H1 (cell line): ENCODE data around the gene NMU. TPM values are rescaled to one million over a fixed set of nuclear protein-coding genes. Genes with fewer than 3 reads are reported as not detected.
A peak's percentile ranks its signal among the peaks of the same experiment; 100 is the strongest.

Experiments
- CTCF ChIA-PET: fragments of 300-600 bp; sonication (Branson Sonifier 250); formaldehyde crosslinking; loops from one replicate; lab custom pipeline; 2021; ENCODE audit not compliant: partially characterized antibody; lab: Charles Lee
- POLR2A ChIA-PET: fragments of 300-600 bp; sonication (Branson Sonifier 250); formaldehyde crosslinking; loops from one replicate; lab custom pipeline; 2021; ENCODE audit warnings: inconsistent platforms; ENCODE audit not compliant: partially characterized antibody; lab: Charles Lee
- DNase-seq, 2 experiments: peaks; one replicate each; pipeline versions ENCODE4 v3.0.0 to v3.0.0-alpha.2; 2010 to 2022; ENCODE audit warnings: low spot score in 2 of 2, low read depth in 1 of 2, mixed read lengths in 1 of 2
- FAIRE-seq: peaks from 2 replicates; lab custom pipeline; 2011; peaks lifted over from hg19 to GRCh38; lab: Jason Lieb, UNC
- H2AFZ ChIP-seq: 2 replicates; pipeline ENCODE4 v1.8.1; 2012; ENCODE audit warnings: low read length, inconsistent platforms
- H2AK5ac ChIP-seq: 2 replicates; pipeline ENCODE4 v1.6.1; 2013; ENCODE audit warnings: low read depth, low read length
- H2BK120ac ChIP-seq: replicated peaks from 2 replicates; pipeline ENCODE3; 2013; ENCODE audit warnings: low read depth, low read length, inconsistent platforms
- H2BK12ac ChIP-seq: 2 replicates; pipeline ENCODE4 v1.6.1; 2013; ENCODE audit warnings: low read depth, low read length
- H2BK15ac ChIP-seq: 2 replicates; pipeline ENCODE4 v1.6.1; 2013; ENCODE audit warnings: low read length
- H2BK20ac ChIP-seq: 2 replicates; pipeline ENCODE4 v1.6.1; 2013; ENCODE audit warnings: low read length
- H2BK5ac ChIP-seq: 2 replicates; pipeline ENCODE4 v1.6.1; 2013; ENCODE audit warnings: low read depth, low read length
- H3K14ac ChIP-seq: 2 replicates; pipeline ENCODE4 v1.6.1; 2013; ENCODE audit warnings: inconsistent platforms; ENCODE audit not compliant: insufficient read length
- H3K18ac ChIP-seq: 2 replicates; pipeline ENCODE4 v1.6.1; 2013; ENCODE audit warnings: low read length; ENCODE audit errors: extremely low read depth
- H3K23ac ChIP-seq: 2 replicates; pipeline ENCODE4 v1.6.1; 2013; ENCODE audit warnings: inconsistent platforms; ENCODE audit not compliant: insufficient read length
- H3K23me2 ChIP-seq: 2 replicates; pipeline ENCODE4 v1.6.1; 2013; ENCODE audit warnings: low read depth, low read length
- H3K27ac ChIP-seq: 2 replicates; pipeline ENCODE4 v1.6.1; 2011; ENCODE audit warnings: low read depth, low read length, inconsistent platforms
- H3K27me3 ChIP-seq, 4 experiments: replicated peaks in 1 of 4; 1 replicate in 1 of 4; 2 replicates in 3 of 4; pipeline versions ENCODE4 v1.6.1 to v1.8.1; 2011 to 2013; ENCODE audit warnings: low read length in 3 of 4, mild to moderate bottlenecking in 3 of 4, inconsistent platforms in 2 of 4, mixed read lengths in 2 of 4, moderate library complexity in 1 of 4; ENCODE audit not compliant: control insufficient read depth in 3 of 4, insufficient read depth in 3 of 4; ENCODE audit errors: extremely low read depth in 1 of 4
- H3K36me3 ChIP-seq, 4 experiments: 2 replicates each; pipeline versions ENCODE4 v1.6.1 to v1.8.1; 2011 to 2013; ENCODE audit warnings: mild to moderate bottlenecking in 4 of 4, low read length in 3 of 4, moderate library complexity in 2 of 4, control low read depth in 1 of 4, inconsistent platforms in 1 of 4; ENCODE audit not compliant: insufficient read depth in 4 of 4, control insufficient read depth in 2 of 4
- H3K4ac ChIP-seq: replicated peaks from 2 replicates; pipeline ENCODE3; 2013; ENCODE audit warnings: low read length, low read depth, mixed read lengths, inconsistent platforms; ENCODE audit not compliant: insufficient read length
- H3K4me1 ChIP-seq, 4 experiments: replicated peaks in 1 of 4; 1 replicate in 1 of 4; 2 replicates in 3 of 4; pipeline versions ENCODE4 v1.6.1 to v1.8.1; 2011 to 2013; ENCODE audit warnings: low read length in 3 of 4, inconsistent platforms in 2 of 4, mixed read lengths in 1 of 4; ENCODE audit not compliant: insufficient read depth in 4 of 4, control insufficient read depth in 3 of 4
- H3K4me2 ChIP-seq, 2 experiments: 2 replicates each; pipeline versions ENCODE4 v1.6.1 to v1.8.1; 2011 to 2013; ENCODE audit warnings: low read depth in 2 of 2, low read length in 2 of 2, control low read depth in 1 of 2, inconsistent platforms in 1 of 2, mild to moderate bottlenecking in 1 of 2; ENCODE audit not compliant: insufficient read depth in 1 of 2
- H3K4me3 ChIP-seq, 4 experiments: fragments of 200-600, 300-600 bp in 1 of 4; sonication (generic), shearing (Covaris generic), sonication (Bioruptor Twin) in 1 of 4; 2 replicates each; pipeline versions ENCODE4 v1.5.1 to v1.8.1; 2011 to 2016; ENCODE audit warnings: low read length in 4 of 4, low read depth in 3 of 4, control low read depth in 2 of 4, inconsistent platforms in 2 of 4, mild to moderate bottlenecking in 2 of 4, mixed read lengths in 1 of 4, moderate library complexity in 1 of 4; ENCODE audit not compliant: insufficient read depth in 2 of 4; ENCODE audit errors: extremely low read depth in 1 of 4
- H3K56ac ChIP-seq: replicated peaks from 2 replicates; pipeline ENCODE3; 2013; ENCODE audit warnings: low read depth, mild to moderate bottlenecking, mixed read lengths, low read length, inconsistent platforms; ENCODE audit not compliant: insufficient read length
- H3K79me1 ChIP-seq: 2 replicates; pipeline ENCODE4 v1.6.1; 2013; ENCODE audit warnings: low read depth, low read length, control low read depth
- H3K79me2 ChIP-seq, 2 experiments: 2 replicates each; pipeline versions ENCODE4 v1.6.1 to v1.8.1; 2012 to 2013; ENCODE audit warnings: low read length in 2 of 2, mild to moderate bottlenecking in 2 of 2, inconsistent platforms in 1 of 2; ENCODE audit not compliant: insufficient read depth in 2 of 2, control insufficient read depth in 1 of 2
- H3K9ac ChIP-seq, 4 experiments: replicated peaks in 1 of 4; 1 replicate in 1 of 4; 2 replicates in 3 of 4; pipeline versions ENCODE4 v1.6.1 to v1.8.1; 2011 to 2013; ENCODE audit warnings: low read depth in 3 of 4, low read length in 3 of 4, control low read depth in 2 of 4, mild to moderate bottlenecking in 2 of 4, moderate library complexity in 2 of 4, inconsistent platforms in 1 of 4; ENCODE audit errors: extremely low read depth in 1 of 4
- H3K9me3 ChIP-seq, 2 experiments: 2 replicates each; pipeline versions ENCODE4 v1.6.1 to v1.8.1; 2012 to 2013; ENCODE audit warnings: mild to moderate bottlenecking in 2 of 2, moderate library complexity in 2 of 2, control low read depth in 1 of 2, inconsistent platforms in 1 of 2, low read depth in 1 of 2, low read length in 1 of 2, mixed read lengths in 1 of 2; ENCODE audit not compliant: insufficient read depth in 2 of 2
- H4K20me1 ChIP-seq, 2 experiments: replicated peaks in 1 of 2; 2 replicates each; pipeline versions ENCODE3 to v1.8.1; 2011 to 2013; ENCODE audit warnings: inconsistent platforms in 2 of 2, low read length in 2 of 2, mild to moderate bottlenecking in 1 of 2; ENCODE audit not compliant: insufficient read depth in 2 of 2, control insufficient read depth in 1 of 2
- H4K5ac ChIP-seq: 2 replicates; pipeline ENCODE4 v1.6.1; 2013; ENCODE audit warnings: low read length, low read depth, mixed read lengths, inconsistent platforms; ENCODE audit not compliant: insufficient read length
- H4K8ac ChIP-seq: 2 replicates; pipeline ENCODE4 v1.8.0; 2013; ENCODE audit warnings: mild to moderate bottlenecking, moderate library complexity, low read length, inconsistent platforms; ENCODE audit not compliant: insufficient read depth; ENCODE audit errors: extremely low read depth
- H4K91ac ChIP-seq: replicated peaks from 2 replicates; pipeline ENCODE3; 2013; ENCODE audit warnings: low read length, mixed read lengths, inconsistent platforms; ENCODE audit not compliant: insufficient read length
- CEBPB ChIP-seq: IDR thresholded peaks from 2 replicates; pipeline ENCODE4 v1.6.1; 2012; ENCODE audit warnings: low read depth, low read length
- EZH2 ChIP-seq: fragments of 200-600 bp; sonication (generic); IDR thresholded peaks from 2 replicates; pipeline ENCODE4 v1.7.1; 2012; ENCODE audit warnings: low read depth, mild to moderate bottlenecking, moderate library complexity, low read length, inconsistent platforms; ENCODE audit not compliant: severe bottlenecking
- GABPA ChIP-seq: IDR thresholded peaks from 2 replicates; pipeline ENCODE4 v1.6.1; 2011; ENCODE audit warnings: mild to moderate bottlenecking, low read length, moderate library complexity, borderline replicate concordance; ENCODE audit not compliant: insufficient read depth
- GTF2F1 ChIP-seq: IDR thresholded peaks from 2 replicates; pipeline ENCODE4 v1.6.1; 2012; ENCODE audit warnings: low read depth, low read length, improper control_type of control experiment, borderline replicate concordance
- HDAC2 ChIP-seq, 2 experiments: fragments of 300-600 bp in 1 of 2; sonication (generic) in 1 of 2; IDR thresholded peaks; 2 replicates each; pipeline ENCODE4 v1.6.1; 2011 to 2012; ENCODE audit warnings: low read depth in 2 of 2, low read length in 2 of 2, mild to moderate bottlenecking in 2 of 2, moderate library complexity in 2 of 2, borderline replicate concordance in 1 of 2, inconsistent platforms in 1 of 2
- NANOG ChIP-seq: IDR thresholded peaks from 2 replicates; pipeline ENCODE4 v1.6.1; 2011; ENCODE audit warnings: low read length, low read depth, mild to moderate bottlenecking, inconsistent platforms; ENCODE audit not compliant: insufficient read depth, poor library complexity, severe bottlenecking
- SIRT6 ChIP-seq: IDR thresholded peaks from one replicate; pipeline ENCODE4 v1.7.1; 2012; ENCODE audit warnings: low read length, inconsistent platforms
- WGBS, 2 experiments: shearing (Covaris generic) in 1 of 2; methylation state at CpG; one replicate each; pipeline versions ENCODE4 v1.1.6 to v1.1.7; 2013 to 2015; ENCODE audit warnings: low lambda C conversion rate in 2 of 2, mixed read lengths in 2 of 2, inconsistent platforms in 1 of 2, low coverage in 1 of 2, missing lambda C conversion rate in 1 of 2; ENCODE audit not compliant: insufficient replicate concordance in 2 of 2, insufficient coverage in 1 of 2, insufficient read length in 1 of 2; ENCODE audit errors: extremely low coverage in 1 of 2, missing lambda C conversion rate in 1 of 2; 5-methylcytosine and 5-hydroxymethylcytosine counted together
- polyA plus RNA-seq, 7 experiments: library from polyadenylated mRNA; depleted of rRNA in 3 of 7; stranded (reverse) in 5 of 7; unstranded in 2 of 7; fragments of >200 nt in 5 of 7; fragments of 200-250 nt in 2 of 7; gene quantifications; 1 replicate in 5 of 7; 2 replicates in 1 of 7; 4 replicates in 1 of 7; pipeline versions ENCODE4 v1.2.1 to v1.2.3, GENCODE V29; 2011 to 2013; ENCODE audit warnings: missing spikeins in 2 of 7, mixed read lengths in 2 of 7
- total RNA-seq: library from RNA; stranded (reverse); fragmentation: NEBNext Ultra II Directional; extraction: Animal tissue kit (Norgen Biotek cat#: 25700); gene quantifications from 2 replicates; pipeline ENCODE4 v1.2.1, GENCODE V29; 2021

NMU gene
- total and polyA plus RNA-seq, 2 of the 8 experiments (the other 6 are each of a cell fraction or from before 2014, with no cell fraction given), result 30.5 to 50.4 TPM

DNA sequence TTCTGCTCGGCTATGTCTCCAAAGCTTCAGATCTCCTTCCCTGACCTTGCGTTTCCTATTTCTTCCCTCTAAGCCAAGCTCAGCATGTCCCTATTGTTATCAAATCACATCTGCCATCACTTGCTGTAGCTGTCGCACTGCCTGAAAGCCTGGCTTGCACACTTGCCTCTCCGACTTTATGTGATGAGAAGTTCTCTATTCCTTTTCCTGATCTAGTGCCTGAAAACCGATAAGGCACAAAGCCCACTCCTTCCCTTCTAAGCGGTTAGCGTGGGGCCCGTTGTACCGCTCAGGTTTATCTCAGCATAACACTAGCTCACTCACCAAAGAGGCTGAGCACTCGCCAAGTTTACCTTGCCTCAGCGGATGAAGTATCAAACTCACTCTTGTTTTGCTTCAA lies 816 bp downstream of the NMU start:
- DNase-seq (no peak), FAIRE-seq (no peak)
- Histone ChIP-seq H3K27ac (no peak overlapping the region), H3K27me3 (peaks cover 0 to 23% (median 15%) of the 10 kb centered on the region in 4 experiments; a peak in 6 of 7 replicates), H3K4me3 (peak overlapping the region; percentile 52 to 74 (median 66)), H4K8ac (no peak overlapping the region), H3K9me3 (no peaks in the 10 kb centered on the region), H3K14ac (no peak overlapping the region), H3K36me3 (no peaks in the 10 kb centered on the region), H3K23ac (no peak overlapping the region), H3K79me2 (peaks cover 0 to 17% of the 10 kb centered on the region in 2 experiments; a peak in 2 of 4 replicates), H4K5ac (no peak overlapping the region), H2BK15ac (no peak overlapping the region), H2BK12ac (no peak overlapping the region), H3K4me1 (peaks cover 8 to 27% (median 15%) of the 10 kb centered on the region in 4 experiments; a peak in 6 of 7 replicates), H3K9ac (peak overlapping the region in 1 of 4 experiments; percentile 73; a peak in 2 of 7 replicates), H4K20me1 (no peaks in the 10 kb centered on the region), H4K91ac (no peak overlapping the region), H2BK120ac (no peak overlapping the region), H3K23me2 (peaks cover 16% of the 10 kb centered on the region), H2BK20ac (no peak overlapping the region), H2BK5ac (no peak overlapping the region), H3K79me1 (no peaks in the 10 kb centered on the region), H2AK5ac (no peak overlapping the region), H2AFZ (peak overlapping the region; percentile 52), H3K4ac (no peak overlapping the region), H3K4me2 (peak overlapping the region; percentile 92 to 96), H3K18ac (no peak overlapping the region), H3K56ac (no peak overlapping the region)
- POLR2A ChIA-PET, result interaction anchor here (0.7 to 1.3 kb wide), 2 partner anchors 88 to 207 kb away, joined by 3 read pairs; partner anchors contain the start of gene CLOCK
- WGBS, 2 experiments, result 2% methylated on average over 11 of the region's 11 CpGs; no CpG with 5 or more reads in 1 of the 2 experiments
- TF ChIP-seq GTF2F1, result no peak
- no peak for TF ChIP-seq GABPA
- peak; percentile 37 for TF ChIP-seq EZH2
- TF ChIP-seq CEBPB, result no peak
- no peak for TF ChIP-seq SIRT6
- no peak for TF ChIP-seq HDAC2 (IDR thresholded peaks at IDR 0.05; ENCODE audit: borderline replicate concordance in 1 of 2, low read depth in 2 of 2, low read length in 2 of 2)
- no peak for TF ChIP-seq NANOG
- CTCF ChIA-PET, result interaction anchor here (1.1 to 2.2 kb wide), 2 partner anchors 87 to 92 kb away, joined by 4 read pairs; no protein-coding TSS in a partner anchor
